Neural cell (in vitro differentiated cells): ENCODE data around the gene DOHH. TPM values are rescaled to one million over a fixed set of nuclear protein-coding genes. Genes with fewer than 3 reads are reported as not detected.

Experiments
- polyA plus RNA-seq: library from polyadenylated mRNA; depleted of rRNA; stranded (reverse); fragments of >200 nt; gene quantifications from 2 replicates; pipeline ENCODE4 v1.2.3, GENCODE V29; 2014
- small RNA-seq, 3 experiments: library from RNA; depleted of rRNA; stranded (forward); fragments of <200 nt; gene quantifications; one replicate each; pipeline ENCODE3, GENCODE V24; 2012

DOHH gene
- polyA plus RNA-seq, 1 donor from 2014 or later = 20.3 TPM

Small RNA genes lying within 50 kb of the gene (small RNA-seq; reads per million reads assigned to genes)
- gene RF00212 = 0 reads per million in 3 experiments

Other genes with a start within 250 kb of the DOHH start
- gene NFIC, start 134.1 kb downstream of the DOHH start, polyA plus RNA-seq = 0.18 and 0.24 TPM in 2 replicates
- gene SMIM24, start 20.1 kb downstream of the DOHH start, polyA plus RNA-seq = not detected in 2 replicates
- not detected in 2 replicates for gene SMIM44, start 17.2 kb downstream of the DOHH start, polyA plus RNA-seq
- gene FZR1, start 5.6 kb upstream of the DOHH start, polyA plus RNA-seq = 55.7 and 62.8 TPM in 2 replicates
- 1.2 TPM in 1 of 2 replicates, not detected in the other for gene TEKTIP1, start 38.5 kb upstream of the DOHH start, polyA plus RNA-seq
- gene MFSD12, start 56.9 kb upstream of the DOHH start, polyA plus RNA-seq = 38.5 and 41.4 TPM in 2 replicates
- gene HMG20B, start 72.3 kb upstream of the DOHH start, polyA plus RNA-seq = 17.3 and 22.6 TPM in 2 replicates
- gene GIPC3, start 84.8 kb upstream of the DOHH start, polyA plus RNA-seq = not detected in 2 replicates
- not detected in 2 replicates for gene TBXA2R, start 106.2 kb upstream of the DOHH start, polyA plus RNA-seq
- 21.4 and 26.6 TPM in 2 replicates for gene CACTIN, start 126.1 kb upstream of the DOHH start, polyA plus RNA-seq
- 7.0 and 7.1 TPM in 2 replicates for gene PIP5K1C, start 199.8 kb upstream of the DOHH start, polyA plus RNA-seq
- gene TJP3, start 207.7 kb upstream of the DOHH start, polyA plus RNA-seq = 0.15 TPM in 1 of 2 replicates, not detected in the other